Peyer's patch (tissue), 4 donors: ENCODE data around the gene ARMS2. TPM values are rescaled to one million over a fixed set of nuclear protein-coding genes. Genes with fewer than 3 reads are reported as not detected.

ENCODE experiments used
- DNase-seq, 3 donors: peaks; one replicate each; pipeline ENCODE4 v3.0.0-alpha.2; 2017 to 2019
- H3K27ac ChIP-seq, 4 donors: fragments of 200-600 bp; sonication (generic); one replicate each; pipeline ENCODE4 v1.5.1; 2016 to 2019
- H3K27me3 ChIP-seq, 2 donors: fragments of 200-600 bp; sonication (generic); one replicate each; pipeline ENCODE4 v1.5.1; 2019
- H3K36me3 ChIP-seq, 3 donors: fragments of 200-600 bp; sonication (generic); one replicate each; pipeline ENCODE4 v1.5.1; 2016 to 2019
- H3K4me1 ChIP-seq, 4 donors: fragments of 200-600 bp; sonication (generic); one replicate each; pipeline ENCODE4 v1.5.1; 2016 to 2019
- H3K4me3 ChIP-seq, 4 donors: fragments of 200-600 bp; sonication (generic); 1 replicate in 3 of 4; 2 replicates in 1 of 4; pipeline ENCODE4 v1.5.1; 2016 to 2019; ENCODE audit warnings: mild to moderate bottlenecking in 1 of 4
- H3K9me3 ChIP-seq, 4 donors: fragments of 200-600 bp; sonication (generic); one replicate each; pipeline ENCODE4 v1.5.1; 2016 to 2019; ENCODE audit warnings: mild to moderate bottlenecking in 1 of 4
- POLR2A ChIP-seq, 2 donors: fragments of 450-650 bp; IDR thresholded peaks; one replicate each; pipeline ENCODE4 v1.5.1; 2017; ENCODE audit warnings: antibody characterized with exemption in 2 of 2, mild to moderate bottlenecking in 2 of 2, moderate library complexity in 2 of 2
- total RNA-seq, 4 donors: library from RNA; depleted of rRNA; stranded (reverse); fragments of >200 nt; gene quantifications; one replicate each; pipeline ENCODE4 v1.1.0, GENCODE V29; 2016
- TF ChIP-seq, protein P1 (sequence below), 6 experiments: fragments of 450-650 bp in 4 of 6; fragments of 200-600 bp in 2 of 6; sonication (generic) in 1 of 6; IDR thresholded peaks; one replicate each; pipeline ENCODE4 v1.5.1; 2017 to 2019; ENCODE audit warnings: antibody characterized with exemption in 6 of 6, mild to moderate bottlenecking in 3 of 6, moderate library complexity in 1 of 6

Gene ARMS2
- total RNA-seq, 4 donors from 2014 or later: not detected

- Histone ChIP-seq H3K27ac (peak overlapping the region in 2 of 4 donors; percentile 31 to 38), H3K4me3 (no peak overlapping the region), H3K4me1 (peaks cover 0 to 21% (median 5%) of the 10 kb centered on the region in 4 donors), H3K9me3 (no peaks in the 10 kb centered on the region), H3K36me3 (no peaks in the 10 kb centered on the region), H3K27me3 (no peaks in the 10 kb centered on the region)
- DNase-seq: no peak
- no peak for TF ChIP-seq POLR2A (IDR thresholded peaks at IDR 0.05)
- TF ChIP-seq, protein P1, sequence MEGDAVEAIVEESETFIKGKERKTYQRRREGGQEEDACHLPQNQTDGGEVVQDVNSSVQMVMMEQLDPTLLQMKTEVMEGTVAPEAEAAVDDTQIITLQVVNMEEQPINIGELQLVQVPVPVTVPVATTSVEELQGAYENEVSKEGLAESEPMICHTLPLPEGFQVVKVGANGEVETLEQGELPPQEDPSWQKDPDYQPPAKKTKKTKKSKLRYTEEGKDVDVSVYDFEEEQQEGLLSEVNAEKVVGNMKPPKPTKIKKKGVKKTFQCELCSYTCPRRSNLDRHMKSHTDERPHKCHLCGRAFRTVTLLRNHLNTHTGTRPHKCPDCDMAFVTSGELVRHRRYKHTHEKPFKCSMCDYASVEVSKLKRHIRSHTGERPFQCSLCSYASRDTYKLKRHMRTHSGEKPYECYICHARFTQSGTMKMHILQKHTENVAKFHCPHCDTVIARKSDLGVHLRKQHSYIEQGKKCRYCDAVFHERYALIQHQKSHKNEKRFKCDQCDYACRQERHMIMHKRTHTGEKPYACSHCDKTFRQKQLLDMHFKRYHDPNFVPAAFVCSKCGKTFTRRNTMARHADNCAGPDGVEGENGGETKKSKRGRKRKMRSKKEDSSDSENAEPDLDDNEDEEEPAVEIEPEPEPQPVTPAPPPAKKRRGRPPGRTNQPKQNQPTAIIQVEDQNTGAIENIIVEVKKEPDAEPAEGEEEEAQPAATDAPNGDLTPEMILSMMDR (IDR thresholded peaks at IDR 0.05): no peak
These were observed 41.2 kb downstream of the ARMS2 start for GRCh38 chr10:122495406-122496340.

GRCh38 chr10:122497241-122497640 is 42.8 kb downstream of the ARMS2 start:
- no peaks in the 10 kb centered on the region for H3K36me3 ChIP-seq
- no peaks in the 10 kb centered on the region for H3K9me3 ChIP-seq
- no peak overlapping the region for H3K27ac ChIP-seq
- no peak for DNase-seq
- H3K4me3 ChIP-seq: no peak overlapping the region
- no peak for TF ChIP-seq POLR2A (IDR thresholded peaks at IDR 0.05)
- TF ChIP-seq, protein P1 (IDR thresholded peaks at IDR 0.05): no peak
- no peaks in the 10 kb centered on the region for H3K27me3 ChIP-seq
- H3K4me1 ChIP-seq: peaks cover 0 to 21% (median 5%) of the 10 kb centered on the region in 4 donors

- Histone ChIP-seq H3K9me3 (no peaks in the 10 kb centered on the region), H3K36me3 (no peaks in the 10 kb centered on the region), H3K4me1 (peaks cover 0 to 20% (median 5%) of the 10 kb centered on the region in 4 donors), H3K27me3 (no peaks in the 10 kb centered on the region), H3K27ac (peak overlapping the region in 1 of 4 donors; percentile 13), H3K4me3 (no peak overlapping the region)
- TF ChIP-seq POLR2A (IDR thresholded peaks at IDR 0.05): no peak
- TF ChIP-seq, protein P1 (IDR thresholded peaks at IDR 0.05): no peak
- no peak for DNase-seq
These were observed 44.1 kb downstream of the ARMS2 start for GRCh38 chr10:122498521-122498920.

GRCh38 chr10:122499012-122499411 is 44.6 kb downstream of the ARMS2 start:
- peaks cover 0 to 15% (median 5%) of the 10 kb centered on the region in 4 donors for H3K4me1 ChIP-seq
- H3K9me3 ChIP-seq: no peaks in the 10 kb centered on the region
- TF ChIP-seq, protein P1 (IDR thresholded peaks at IDR 0.05): no peak
- no peak for TF ChIP-seq POLR2A (IDR thresholded peaks at IDR 0.05)
- H3K36me3 ChIP-seq: no peaks in the 10 kb centered on the region
- H3K27me3 ChIP-seq: no peaks in the 10 kb centered on the region
- DNase-seq: peak in 1 of 3 donors; percentile 39
- no peak overlapping the region for H3K4me3 ChIP-seq
- peak overlapping the region in 2 of 4 donors; percentile 13 to 25 for H3K27ac ChIP-seq

GRCh38 chr10:122499491-122499941 is 45.1 kb downstream of the ARMS2 start:
- Histone ChIP-seq H3K27ac (peak overlapping the region in 1 of 4 donors; percentile 13), H3K36me3 (no peaks in the 10 kb centered on the region), H3K4me3 (no peak overlapping the region), H3K4me1 (peaks cover 0 to 17% (median 5%) of the 10 kb centered on the region in 4 donors), H3K27me3 (no peaks in the 10 kb centered on the region), H3K9me3 (no peaks in the 10 kb centered on the region)
- DNase-seq: peak in 1 of 3 donors; percentile 47
- TF ChIP-seq POLR2A (IDR thresholded peaks at IDR 0.05): no peak
- TF ChIP-seq, protein P1 (IDR thresholded peaks at IDR 0.05): no peak
